GM19023 (cell line): ENCODE results near the gene SEC16B.
"Not testable (repeated sequence)": the region's sequence is repeated elsewhere in the genome, so short reads cannot be mapped to it uniquely, and the experiment has no call there.

ENCODE experiments used
- ATAC-seq: cut with Tn5 transposase; IDR thresholded peaks from one replicate; pipeline ENCODE4 v1.9.1; 2021; ENCODE audit warnings: mild to moderate bottlenecking, moderate library complexity; ENCODE audit not compliant: unreplicated experiment

The SEC16B gene

GRCh38 chr1:177969825-177970371, at the start of gene SEC16B:
SEC16B (minus strand) TSS chr1:177970058; CDS start chr1:177967981, 2,077 bp downstream.
- ATAC-seq, result no peak

GRCh38 chr1:178019622-178020021, 49.8 kb upstream of the SEC16B start:
- ATAC-seq, result no peak

- no peak for ATAC-seq
Observed at GRCh38 chr1:178019208-178019607, 49.4 kb upstream of the SEC16B start.

GRCh38 chr1:178017517-178017916, 47.7 kb upstream of the SEC16B start:
- no peak for ATAC-seq

GRCh38 chr1:178011864-178012503, 42.1 kb upstream of the SEC16B start:
- no peak for ATAC-seq

- no peak for ATAC-seq
Observed at GRCh38 chr1:178011465-178011828, 41.6 kb upstream of the SEC16B start.

GRCh38 chr1:178010674-178011464, 41.0 kb upstream of the SEC16B start:
- no peak for ATAC-seq

GRCh38 chr1:178006043-178006442, 36.2 kb upstream of the SEC16B start:
- ATAC-seq, result no peak

GRCh38 chr1:178005450-178005849, 35.6 kb upstream of the SEC16B start:
- ATAC-seq, result no peak

GRCh38 chr1:178004926-178005391, 35.1 kb upstream of the SEC16B start:
- no peak for ATAC-seq

GRCh38 chr1:177998696-177999631, 29.1 kb upstream of the SEC16B start:
- ATAC-seq, result no peak

GRCh38 chr1:177996957-177997356, 27.1 kb upstream of the SEC16B start:
- no peak for ATAC-seq

GRCh38 chr1:177995369-177995768, 25.5 kb upstream of the SEC16B start:
- ATAC-seq, result no peak

GRCh38 chr1:177986281-177986680, 16.4 kb upstream of the SEC16B start:
- ATAC-seq, result not testable (repeated sequence)

GRCh38 chr1:177984761-177985160, 14.9 kb upstream of the SEC16B start:
- no peak for ATAC-seq

- no peak for ATAC-seq
Observed at GRCh38 chr1:177984136-177984525, 14.3 kb upstream of the SEC16B start.

GRCh38 chr1:177983482-177984135, 13.8 kb upstream of the SEC16B start:
- ATAC-seq, result no peak

GRCh38 chr1:177983077-177983476, 13.2 kb upstream of the SEC16B start:
- ATAC-seq, result no peak

- ATAC-seq, result no peak
Observed at GRCh38 chr1:177981200-177981599, 11.3 kb upstream of the SEC16B start.

GRCh38 chr1:177979272-177979671, 9.4 kb upstream of the SEC16B start:
- no peak for ATAC-seq
